ENCODE data around the gene CYREN. TPM values are rescaled to one million over a fixed set of nuclear protein-coding genes. Genes with fewer than 3 reads are reported as not detected.
A peak's percentile ranks its signal among the peaks of the same experiment; 100 is the strongest.

Gene CYREN, protein sequence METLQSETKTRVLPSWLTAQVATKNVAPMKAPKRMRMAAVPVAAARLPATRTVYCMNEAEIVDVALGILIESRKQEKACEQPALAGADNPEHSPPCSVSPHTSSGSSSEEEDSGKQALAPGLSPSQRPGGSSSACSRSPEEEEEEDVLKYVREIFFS
- 89.3 TPM for total RNA-seq
- polyA plus RNA-seq (ENCODE audit: insufficient read depth, low read depth, low replicate concordance) = 39.4 TPM
- long read RNA-seq, donor 1, partial matches to known transcripts = 11 of 20 reads
- long read RNA-seq, donor 1, other reads (novel, unspliced or antisense) = 0 of 20 reads
- long read RNA-seq, donor 2, partial matches to known transcripts = 0 of 17 reads
- long read RNA-seq, donor 2, other reads (novel, unspliced or antisense) = 9 of 17 reads
- long read RNA-seq, donor 3, partial matches to known transcripts = 5 of 19 reads
- long read RNA-seq, donor 3, other reads (novel, unspliced or antisense) = 0 of 19 reads
- long read RNA-seq, donor 4, partial matches to known transcripts = 6 of 12 reads
- long read RNA-seq, donor 4, other reads (novel, unspliced or antisense) = 0 of 12 reads
- long read RNA-seq, donor 5, partial matches to known transcripts = 0 of 1 reads
- long read RNA-seq, donor 5, other reads (novel, unspliced or antisense) = 0 of 1 reads
- long read RNA-seq, donor 6, partial matches to known transcripts = 0 of 17 reads
- long read RNA-seq, donor 6, other reads (novel, unspliced or antisense) = 7 of 17 reads
- long read RNA-seq, donor 7, transcript CYREN-202 (4 exons, 1,738 nt) = major isoform, 26 of 100 reads
- long read RNA-seq, donor 7, transcript CYREN-211 (2 exons, 844 nt) = minor isoform, 12 of 100 reads
- long read RNA-seq, donor 7, transcript CYREN-210 (2 exons, 578 nt) = minor isoform, 9 of 100 reads
- long read RNA-seq, donor 7, partial matches to known transcripts = 1 of 100 reads
- long read RNA-seq, donor 7, other reads (novel, unspliced or antisense) = 48 of 100 reads
- long read RNA-seq, donor 8, transcript CYREN-202 (4 exons, 1,738 nt) = major isoform, 13 of 25 reads
- long read RNA-seq, donor 8, partial matches to known transcripts = 5 of 25 reads
- long read RNA-seq, donor 8, other reads (novel, unspliced or antisense) = 0 of 25 reads
- long read RNA-seq, donor 9, partial matches to known transcripts = 0 of 8 reads
- long read RNA-seq, donor 9, other reads (novel, unspliced or antisense) = 0 of 8 reads
- long read RNA-seq, donor 10, partial matches to known transcripts = 0 of 17 reads
- long read RNA-seq, donor 10, other reads (novel, unspliced or antisense) = 7 of 17 reads

DNA sequence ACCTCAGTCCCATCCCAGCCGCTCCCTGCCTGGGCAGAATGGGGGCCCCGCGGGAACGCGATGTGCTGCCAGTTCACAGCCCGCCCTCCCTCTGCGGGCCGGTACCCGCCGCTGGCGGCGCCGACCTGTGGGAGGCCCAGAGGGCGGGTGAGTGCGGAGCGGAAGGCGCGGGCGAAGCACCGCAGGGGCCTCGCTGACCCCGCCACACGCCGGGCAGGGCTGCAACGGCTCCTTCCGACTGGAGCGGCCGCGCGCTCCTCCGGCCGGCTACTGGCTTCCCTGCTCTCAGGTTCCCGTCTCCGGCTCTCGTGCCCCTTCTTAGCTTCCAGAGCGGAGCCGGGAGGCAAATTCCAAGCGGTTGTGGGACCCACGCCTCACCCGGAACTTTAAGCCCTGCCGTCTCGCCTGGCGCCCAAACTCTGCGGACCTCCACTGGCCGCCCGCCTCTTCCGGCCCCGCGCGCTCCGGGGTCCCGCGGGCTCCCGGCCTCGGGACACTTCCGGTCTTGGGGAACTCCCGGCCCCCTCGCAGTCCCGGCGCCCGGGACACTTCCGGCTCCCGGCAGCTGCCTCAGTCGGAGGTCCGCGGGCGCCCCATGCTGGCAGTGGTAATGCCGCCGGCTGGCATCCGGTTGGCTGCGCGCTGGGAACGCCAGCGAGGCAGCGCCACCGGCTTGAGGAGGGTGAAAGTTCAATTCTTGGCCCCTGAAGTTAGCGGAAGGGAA lies at the start of gene CYREN:
CYREN (minus strand) TSS at position 434 of the 724 bp plus-strand sequence. CDS start 1,785 bp downstream, outside the sequence.
- DNase-seq = peak; percentile 95 to 99 (median 97)
- Histone ChIP-seq H3K4me1 (ENCODE audit: control insufficient read depth in 2 of 3, insufficient read depth in 2 of 3, low read depth in 1 of 3, low read length in 3 of 3) (peaks cover 0 to 42% (median 39%) of the 10 kb centered on the region in 3 donors), H3K4me3 (ENCODE audit: low read length in 3 of 3) (peak within 1 kb of the TSS; percentile 76 to 85 (median 81)), H3K27ac (ENCODE audit: low read depth in 2 of 2, low read length in 2 of 2) (peak within 1 kb of the TSS; percentile 96 to 98), H3K9ac (ENCODE audit: low read length in 3 of 3) (peak within 1 kb of the TSS; percentile 52 to 90 (median 84)), H3K36me3 (ENCODE audit: control insufficient read depth in 2 of 3, insufficient read depth in 3 of 3, low read length in 3 of 3) (peaks cover 5 to 25% (median 23%) of the 10 kb centered on the region in 3 donors), H3K9me3 (ENCODE audit: control insufficient read depth in 2 of 3, insufficient read depth in 1 of 3, low read length in 3 of 3) (no peaks in the 10 kb centered on the region), H3K27me3 (ENCODE audit: control insufficient read depth, insufficient read depth, low read length) (no peaks in the 10 kb centered on the region)
- intact Hi-C loops (cut with DNase I) = no loop called here
- FAIRE-seq = no peak
- TF ChIP-seq, protein P1, sequence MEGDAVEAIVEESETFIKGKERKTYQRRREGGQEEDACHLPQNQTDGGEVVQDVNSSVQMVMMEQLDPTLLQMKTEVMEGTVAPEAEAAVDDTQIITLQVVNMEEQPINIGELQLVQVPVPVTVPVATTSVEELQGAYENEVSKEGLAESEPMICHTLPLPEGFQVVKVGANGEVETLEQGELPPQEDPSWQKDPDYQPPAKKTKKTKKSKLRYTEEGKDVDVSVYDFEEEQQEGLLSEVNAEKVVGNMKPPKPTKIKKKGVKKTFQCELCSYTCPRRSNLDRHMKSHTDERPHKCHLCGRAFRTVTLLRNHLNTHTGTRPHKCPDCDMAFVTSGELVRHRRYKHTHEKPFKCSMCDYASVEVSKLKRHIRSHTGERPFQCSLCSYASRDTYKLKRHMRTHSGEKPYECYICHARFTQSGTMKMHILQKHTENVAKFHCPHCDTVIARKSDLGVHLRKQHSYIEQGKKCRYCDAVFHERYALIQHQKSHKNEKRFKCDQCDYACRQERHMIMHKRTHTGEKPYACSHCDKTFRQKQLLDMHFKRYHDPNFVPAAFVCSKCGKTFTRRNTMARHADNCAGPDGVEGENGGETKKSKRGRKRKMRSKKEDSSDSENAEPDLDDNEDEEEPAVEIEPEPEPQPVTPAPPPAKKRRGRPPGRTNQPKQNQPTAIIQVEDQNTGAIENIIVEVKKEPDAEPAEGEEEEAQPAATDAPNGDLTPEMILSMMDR (IDR thresholded peaks at IDR 0.05; ENCODE audit: borderline replicate concordance, extremely low read depth, insufficient read depth) = peak; percentile 75

DNA sequence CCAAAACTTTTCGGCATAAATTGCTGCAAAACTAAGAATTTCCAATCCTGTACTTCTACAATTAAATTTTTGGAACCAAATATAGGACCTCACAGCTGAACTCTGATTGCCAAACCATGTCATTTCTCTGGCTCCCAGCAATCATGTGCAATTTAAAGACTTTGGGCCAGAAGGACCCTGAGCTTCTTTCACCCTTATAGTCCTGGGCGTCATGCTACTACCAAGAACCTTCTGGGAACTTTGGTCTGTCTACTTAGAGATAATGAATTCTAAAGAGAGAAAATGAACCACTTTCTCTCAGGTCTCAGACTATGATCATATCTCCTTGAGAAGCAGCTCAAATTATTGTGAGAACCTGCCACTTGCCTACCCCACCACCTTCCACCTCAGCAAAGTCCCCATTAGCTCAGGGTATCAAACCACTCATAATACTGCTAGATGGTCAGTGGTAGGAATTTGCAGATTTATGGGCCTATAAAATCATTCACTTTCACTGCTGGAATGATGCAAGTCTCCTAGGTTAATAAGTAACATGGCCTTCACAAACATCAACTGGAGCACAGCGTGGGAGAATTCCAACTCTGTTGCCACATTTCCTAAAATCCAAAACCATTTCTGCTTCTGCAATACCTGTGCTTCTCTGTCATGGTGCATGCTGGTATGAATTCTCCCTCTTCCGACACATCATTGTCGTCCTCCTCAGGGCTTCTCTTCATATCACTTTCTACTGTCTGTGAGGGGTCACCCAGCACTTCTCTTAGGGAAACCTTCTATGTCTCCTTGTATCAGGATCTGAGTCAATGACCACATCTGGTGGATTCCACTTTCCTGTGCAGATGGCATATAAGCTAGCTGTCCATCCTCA lies 47.4 kb upstream of the CYREN start:
- peak in 2 of 5 donors; percentile 77 to 84 for DNase-seq
- peak overlapping the region; percentile 68 to 79 for H3K27ac ChIP-seq (ENCODE audit: low read depth in 2 of 2, low read length in 2 of 2)

More for the DNA sequence above, 47.4 kb upstream of the CYREN start:
- H3K9ac ChIP-seq (ENCODE audit: low read length in 3 of 3) = peak overlapping the region in 1 of 3 donors; percentile 65
- TF ChIP-seq, protein P1 (IDR thresholded peaks at IDR 0.05; ENCODE audit: borderline replicate concordance, extremely low read depth, insufficient read depth) = no peak
- H3K4me3 ChIP-seq (ENCODE audit: low read length in 3 of 3) = peak overlapping the region in 2 of 3 donors; percentile 24 to 37
- peaks cover 7 to 9% (median 8%) of the 10 kb centered on the region in 3 donors for H3K4me1 ChIP-seq (ENCODE audit: control insufficient read depth in 2 of 3, insufficient read depth in 2 of 3, low read depth in 1 of 3, low read length in 3 of 3)
- H3K9me3 ChIP-seq (ENCODE audit: control insufficient read depth in 2 of 3, insufficient read depth in 1 of 3, low read length in 3 of 3) = no peaks in the 10 kb centered on the region
- FAIRE-seq = no peak
- intact Hi-C loops (cut with DNase I) = no loop called here
- no peaks in the 10 kb centered on the region for H3K36me3 ChIP-seq (ENCODE audit: control insufficient read depth in 2 of 3, insufficient read depth in 3 of 3, low read length in 3 of 3)
- H3K27me3 ChIP-seq (ENCODE audit: control insufficient read depth, insufficient read depth, low read length) = no peaks in the 10 kb centered on the region

All from kidney (tissue), 22 donors.